Effector memory CD4-positive, alpha-beta T cell (primary cell): ENCODE data around the gene FSCN2.

ENCODE experiments used
- DNase-seq, 3 donors: peaks; one replicate each; pipeline ENCODE4 v3.0.0-alpha.2; 2020
- H3K27ac ChIP-seq: 2 replicates; pipeline ENCODE4 v1.7.0; 2013; ENCODE audit warnings: mild to moderate bottlenecking, low read length, moderate library complexity; ENCODE audit not compliant: insufficient read depth, poor library complexity, severe bottlenecking
- H3K27me3 ChIP-seq: replicated peaks from 2 replicates; pipeline ENCODE4 v1.7.0; 2013; ENCODE audit warnings: mild to moderate bottlenecking, low read length; ENCODE audit not compliant: insufficient read depth, control insufficient read depth, poor library complexity, severe bottlenecking
- H3K36me3 ChIP-seq: 2 replicates; pipeline ENCODE4 v1.7.0; 2013; ENCODE audit warnings: mild to moderate bottlenecking, low read length, moderate library complexity; ENCODE audit not compliant: control insufficient read depth, insufficient read depth
- H3K4me1 ChIP-seq: 2 replicates; pipeline ENCODE4 v1.7.0; 2013; ENCODE audit warnings: low read length, mild to moderate bottlenecking; ENCODE audit not compliant: control insufficient read depth, insufficient read depth, poor library complexity, severe bottlenecking
- H3K4me3 ChIP-seq: 2 replicates; pipeline ENCODE4 v1.7.0; 2013; ENCODE audit warnings: low read length, low read depth, mild to moderate bottlenecking; ENCODE audit not compliant: insufficient read depth, poor library complexity, severe bottlenecking
- H3K9me3 ChIP-seq: 2 replicates; pipeline ENCODE4 v1.7.0; 2013; ENCODE audit warnings: mild to moderate bottlenecking, low read length, moderate library complexity; ENCODE audit not compliant: control insufficient read depth
- total RNA-seq, 3 donors: gene quantifications; one replicate each; lab custom pipeline; 2026; lab: John Stamatoyannopoulos, UW

The FSCN2 gene
- 0.39 to 0.61 (median 0.52) reads per million in 3 donors for total RNA-seq

GRCh38 chr17:81527591-81528383 lies at the start of gene FSCN2:
Gene FSCN2 (plus strand): TSS chr17:81528377. CDS start chr17:81528532, 155 bp downstream.
- no peak within 1 kb of the TSS for H3K4me3 ChIP-seq
- H3K27ac ChIP-seq = no peak within 1 kb of the TSS
- H3K36me3 ChIP-seq = no peaks in the 10 kb centered on the region
- DNase-seq = no peak
- no peaks in the 10 kb centered on the region for H3K9me3 ChIP-seq
- H3K27me3 ChIP-seq = peaks cover 11% of the 10 kb centered on the region
- no peaks in the 10 kb centered on the region for H3K4me1 ChIP-seq

GRCh38 chr17:81479175-81480071 lies 48.8 kb upstream of the FSCN2 start:
- Histone ChIP-seq H3K4me1 (peaks cover 21% of the 10 kb centered on the region), H3K36me3 (no peaks in the 10 kb centered on the region), H3K27ac (no peak overlapping the region), H3K9me3 (no peaks in the 10 kb centered on the region), H3K27me3 (peaks cover 14% of the 10 kb centered on the region), H3K4me3 (no peak overlapping the region)
- DNase-seq = no peak

GRCh38 chr17:81480140-81481072 lies 47.8 kb upstream of the FSCN2 start:
- H3K36me3 ChIP-seq = no peaks in the 10 kb centered on the region
- no peaks in the 10 kb centered on the region for H3K9me3 ChIP-seq
- H3K27me3 ChIP-seq = peaks cover 14% of the 10 kb centered on the region
- no peak overlapping the region for H3K4me3 ChIP-seq
- no peak for DNase-seq
- no peak overlapping the region for H3K27ac ChIP-seq
- H3K4me1 ChIP-seq = peaks cover 26% of the 10 kb centered on the region

GRCh38 chr17:81481073-81481799 lies 46.9 kb upstream of the FSCN2 start:
- Histone ChIP-seq H3K27me3 (peaks cover 14% of the 10 kb centered on the region), H3K36me3 (no peaks in the 10 kb centered on the region), H3K27ac (no peak overlapping the region), H3K9me3 (no peaks in the 10 kb centered on the region), H3K4me3 (peak overlapping the region; percentile 25), H3K4me1 (peaks cover 26% of the 10 kb centered on the region)
- peak; percentile 20 to 44 (median 40) for DNase-seq

GRCh38 chr17:81481815-81482505 lies 46.2 kb upstream of the FSCN2 start:
- H3K36me3 ChIP-seq = no peaks in the 10 kb centered on the region
- H3K4me3 ChIP-seq = peak overlapping the region; percentile 25
- H3K9me3 ChIP-seq = no peaks in the 10 kb centered on the region
- no peak overlapping the region for H3K27ac ChIP-seq
- DNase-seq = no peak
- peaks cover 26% of the 10 kb centered on the region for H3K4me1 ChIP-seq
- peaks cover 14% of the 10 kb centered on the region for H3K27me3 ChIP-seq

- Histone ChIP-seq H3K27ac (no peak overlapping the region), H3K4me3 (no peak overlapping the region), H3K36me3 (no peaks in the 10 kb centered on the region), H3K9me3 (no peaks in the 10 kb centered on the region), H3K4me1 (peaks cover 29% of the 10 kb centered on the region), H3K27me3 (peaks cover 14% of the 10 kb centered on the region)
- no peak for DNase-seq
These were observed 45.5 kb upstream of the FSCN2 start for GRCh38 chr17:81482673-81483072.

- H3K4me3 ChIP-seq = no peak overlapping the region
- H3K27ac ChIP-seq = no peak overlapping the region
- H3K36me3 ChIP-seq = no peaks in the 10 kb centered on the region
- peaks cover 34% of the 10 kb centered on the region for H3K4me1 ChIP-seq
- DNase-seq = no peak
- peaks cover 14% of the 10 kb centered on the region for H3K27me3 ChIP-seq
- no peaks in the 10 kb centered on the region for H3K9me3 ChIP-seq
These were observed 44.9 kb upstream of the FSCN2 start for GRCh38 chr17:81483085-81483861.

- peak overlapping the region; percentile 46 for H3K4me3 ChIP-seq
- DNase-seq = no peak
- peaks cover 40% of the 10 kb centered on the region for H3K4me1 ChIP-seq
- peaks cover 14% of the 10 kb centered on the region for H3K27me3 ChIP-seq
- no peak overlapping the region for H3K27ac ChIP-seq
- H3K36me3 ChIP-seq = no peaks in the 10 kb centered on the region
- H3K9me3 ChIP-seq = no peaks in the 10 kb centered on the region
These were observed 44.3 kb upstream of the FSCN2 start for GRCh38 chr17:81483862-81484194.
